GM12878 (cell line): Measurements from ENCODE around the gene ZNF655. TPM values are rescaled to one million over a fixed set of nuclear protein-coding genes. Genes with fewer than 3 reads are reported as not detected.

Source experiments
- CEBPB ChIP-seq, 2 experiments: fragments of 150-350 bp in 1 of 2; IDR thresholded peaks; 2 replicates each; pipeline ENCODE4 v1.6.1; 2012 to 2014; ENCODE audit warnings: low read depth in 2 of 2, low read length in 2 of 2, borderline replicate concordance in 1 of 2, inconsistent platforms in 1 of 2
- EZH2 ChIP-seq: IDR thresholded peaks from 2 replicates; pipeline ENCODE4 v1.6.1; 2012; ENCODE audit warnings: low read depth, mild to moderate bottlenecking, control low read depth, inconsistent platforms, low read length, borderline replicate concordance; ENCODE audit not compliant: control insufficient read depth
- HCFC1 ChIP-seq: fragments of 150-350 bp; IDR thresholded peaks from 2 replicates; pipeline ENCODE4 v1.6.1; 2014; ENCODE audit warnings: low read length
- LARP7 ChIP-seq: fragments of 450-650 bp; IDR thresholded peaks from 2 replicates; pipeline ENCODE4 v1.6.1; 2017; ENCODE audit warnings: mild to moderate bottlenecking
- MEF2B ChIP-seq: fragments of 450-650 bp; IDR thresholded peaks from 2 replicates; pipeline ENCODE4 v1.6.1; 2018; ENCODE audit warnings: mild to moderate bottlenecking, moderate library complexity; ENCODE audit not compliant: partially characterized antibody, poor library complexity, severe bottlenecking
- NR2F1 ChIP-seq: fragments of 450-650 bp; conservative IDR thresholded peaks from 2 replicates; pipeline ENCODE4 v1.6.1; 2017; ENCODE audit warnings: mild to moderate bottlenecking
- PAX8 ChIP-seq: fragments of 450-650 bp; IDR thresholded peaks from 2 replicates; pipeline ENCODE4 v1.6.1; 2017; ENCODE audit warnings: mild to moderate bottlenecking, moderate library complexity
- POLR2A ChIP-seq: IDR thresholded peaks from 2 replicates; pipeline ENCODE4 v1.6.1; 2011; ENCODE audit warnings: low read depth, mild to moderate bottlenecking, low read length
- POLR2AphosphoS5 ChIP-seq: IDR thresholded peaks from 2 replicates; pipeline ENCODE4 v1.6.1; 2011; ENCODE audit warnings: mild to moderate bottlenecking, low read length, inconsistent platforms
- RCOR1 ChIP-seq: conservative IDR thresholded peaks from 2 replicates; pipeline ENCODE4 v1.6.1; 2012; ENCODE audit warnings: low read depth, low read length, improper control_type of control experiment
- RFX5 ChIP-seq: IDR thresholded peaks from 2 replicates; pipeline ENCODE4 v1.6.1; 2011; ENCODE audit warnings: low read depth, low read length, improper control_type of control experiment
- RUNX3 ChIP-seq: IDR thresholded peaks from 2 replicates; pipeline ENCODE4 v1.6.1; 2012; ENCODE audit warnings: low read length, inconsistent platforms
- SMAD1 ChIP-seq: fragments of 450-650 bp; IDR thresholded peaks from 2 replicates; pipeline ENCODE4 v1.6.1; 2018; ENCODE audit warnings: mild to moderate bottlenecking, low read depth; ENCODE audit not compliant: partially characterized antibody
- STAT1 ChIP-seq: fragments of 450-650 bp; conservative IDR thresholded peaks from 2 replicates; pipeline ENCODE4 v1.6.1; 2014; ENCODE audit warnings: antibody characterized with exemption, mild to moderate bottlenecking
- TARDBP ChIP-seq: IDR thresholded peaks from 2 replicates; pipeline ENCODE4 v1.6.1; 2016; ENCODE audit warnings: borderline replicate concordance
- TCF7 ChIP-seq: IDR thresholded peaks from 2 replicates; pipeline ENCODE4 v1.6.1; 2014; ENCODE audit warnings: antibody characterized with exemption, borderline replicate concordance
- USF1 ChIP-seq: IDR thresholded peaks from 2 replicates; pipeline ENCODE4 v1.6.1; 2011; ENCODE audit warnings: borderline replicate concordance, low read depth, mild to moderate bottlenecking, moderate library complexity, mixed read lengths, low read length; ENCODE audit not compliant: insufficient read depth; ENCODE audit errors: extremely low read length
- YY1 ChIP-seq: IDR thresholded peaks from 2 replicates; pipeline ENCODE4 v1.6.1; 2011; ENCODE audit warnings: low read depth, mild to moderate bottlenecking, low read length
- ZNF207 ChIP-seq: fragments of 450-650 bp; IDR thresholded peaks from 2 replicates; pipeline ENCODE4 v1.6.1; 2014; ENCODE audit warnings: antibody characterized with exemption, mild to moderate bottlenecking, borderline replicate concordance
- ZNF217 ChIP-seq: fragments of 450-650 bp; IDR thresholded peaks from 2 replicates; pipeline ENCODE4 v1.6.1; 2017; ENCODE audit warnings: antibody characterized with exemption, mild to moderate bottlenecking
- ZNF274 ChIP-seq: IDR thresholded peaks from one replicate; pipeline ENCODE4 v1.8.0; 2011; ENCODE audit not compliant: insufficient read length, insufficient read depth
- ZNF384 ChIP-seq: IDR thresholded peaks from 2 replicates; pipeline ENCODE4 v1.6.1; 2012; ENCODE audit warnings: low read depth, mild to moderate bottlenecking, low read length, improper control_type of control experiment, borderline replicate concordance
- ZZZ3 ChIP-seq: IDR thresholded peaks from 2 replicates; pipeline ENCODE4 v1.6.1; 2011; ENCODE audit warnings: low read depth; ENCODE audit not compliant: control insufficient read depth, insufficient read length
- polyA plus RNA-seq, 11 experiments: library from polyadenylated mRNA; depleted of rRNA in 4 of 11; unstranded in 6 of 11; stranded (reverse) in 5 of 11; fragments of >200 nt; fragmentation: Nextera tagmentation in 4 of 11; fragmentation: Illumina TruSeq in 1 of 11; extraction: Ambion mirVana in 4 of 11; extraction: Trizol in 1 of 11; gene quantifications; 1 replicate in 1 of 11; 2 replicates in 10 of 11; pipeline versions ENCODE4 v1.2.1 to v1.2.3, GENCODE V29; 2011 to 2016; ENCODE audit warnings: inconsistent platforms in 2 of 11, missing spikeins in 2 of 11, low read depth in 1 of 11
- total RNA-seq, 4 experiments: library from RNA; depleted of rRNA in 3 of 4; stranded (reverse); fragments of >200 nt in 3 of 4; fragmentation: Illumina TruSeq in 1 of 4; extraction: Trizol in 1 of 4; gene quantifications; 2 replicates each; pipeline versions ENCODE4 v1.2.1 to v1.2.3, GENCODE V29; 2013 to 2021
- TF ChIP-seq, protein P1 (sequence below): IDR thresholded peaks from 2 replicates; pipeline ENCODE4 v1.6.1; 2012; ENCODE audit warnings: low read depth, low read length, improper control_type of control experiment
- TF ChIP-seq, protein P2 (sequence below): fragments of 150-350 bp; IDR thresholded peaks from 2 replicates; pipeline ENCODE4 v1.6.1; 2016; ENCODE audit warnings: low read depth, low read length
- TF ChIP-seq, protein P3 (sequence below): IDR thresholded peaks from 2 replicates; pipeline ENCODE4 v1.6.1; 2011; ENCODE audit warnings: mild to moderate bottlenecking, low read depth, low read length, moderate library complexity; ENCODE audit not compliant: insufficient replicate concordance

ZNF655 gene
- total and polyA plus RNA-seq, 10 of the 15 experiments (the other 5 are each of a cell fraction or from before 2014, with no cell fraction given) = 14.5 to 107 (median 52.8) TPM

DNA sequence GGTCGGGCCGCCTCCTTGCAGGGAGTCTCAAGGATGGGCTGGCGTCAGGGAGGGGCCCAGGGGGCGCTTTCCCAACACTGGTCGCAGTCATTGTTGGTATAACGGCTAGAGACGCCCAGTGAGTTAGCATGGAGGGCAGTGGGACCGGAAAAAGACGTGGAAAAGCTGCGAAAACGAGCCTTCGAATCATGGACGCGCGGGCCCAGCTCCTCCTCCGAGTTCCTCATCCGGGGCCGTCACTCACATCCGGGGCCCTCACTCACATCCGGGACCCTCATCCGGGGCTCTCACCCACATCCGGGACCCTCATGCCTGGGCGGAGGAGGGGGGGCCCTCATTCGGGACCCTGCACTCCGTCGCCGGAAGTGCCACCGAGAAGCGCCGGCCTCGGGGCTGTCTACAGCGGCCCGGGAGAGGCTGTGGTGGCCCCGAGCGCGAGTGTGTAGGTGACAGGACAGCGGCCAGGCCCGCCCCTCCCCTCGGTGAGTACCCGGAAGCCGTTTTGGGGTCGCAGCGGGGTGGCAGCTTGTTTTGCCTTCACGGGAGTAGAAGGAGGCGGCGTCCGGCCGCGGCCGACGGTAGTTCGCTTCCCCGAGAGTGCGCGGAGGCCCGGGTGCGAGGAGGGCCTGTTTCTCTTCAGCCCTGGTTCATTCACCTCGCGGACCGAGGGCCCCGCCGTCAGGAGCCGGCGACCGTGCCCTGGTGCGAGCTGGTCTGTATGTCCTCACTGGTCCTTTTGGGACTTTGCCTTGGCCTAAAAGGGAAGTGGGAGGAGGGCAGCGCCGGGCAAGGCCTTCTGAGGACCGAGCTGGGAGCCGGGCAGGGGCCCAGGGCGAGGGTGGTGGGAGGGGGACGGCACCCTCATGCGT lies at the start of gene ZNF655 (continued):
- TF ChIP-seq MEF2B (peak; percentile 58), TCF7 (no peak), ZNF217 (no peak), HCFC1 (peak; percentile 57), TARDBP (0 out of 2 replicates have a peak, but pooled peaks have one; percentile 62), ZNF207 (0 out of 2 replicates have a peak, but pooled peaks have one; percentile 63), STAT1 (0 out of 2 replicates have a peak, but pooled peaks have one; percentile 36), NR2F1 (peak; percentile 69; the same call in 1 of the 2 replicates), ZNF384 (no peak), YY1 (peak; percentile 77), USF1 (no peak), ZZZ3 (no peak), PAX8 (no peak), ZNF274 (no peak), EZH2 (no peak), RUNX3 (no peak; the same call in 1 of the 2 replicates), CEBPB (IDR thresholded peaks at IDR 0.05; ENCODE audit: borderline replicate concordance in 1 of 2, low read depth in 2 of 2, low read length in 2 of 2) (no peak), SMAD1 (peak; percentile 35), LARP7 (peak; percentile 29; the same call in 1 of the 2 replicates), POLR2AphosphoS5 (peak; percentile 95), RCOR1 (peak; percentile 75; the same call in 1 of the 2 replicates), POLR2A (peak; percentile 96), RFX5 (no peak)
- TF ChIP-seq, protein P1, sequence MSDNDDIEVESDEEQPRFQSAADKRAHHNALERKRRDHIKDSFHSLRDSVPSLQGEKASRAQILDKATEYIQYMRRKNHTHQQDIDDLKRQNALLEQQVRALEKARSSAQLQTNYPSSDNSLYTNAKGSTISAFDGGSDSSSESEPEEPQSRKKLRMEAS = peak; percentile 54; the same call in 1 of the 2 replicates
- TF ChIP-seq, protein P2, sequence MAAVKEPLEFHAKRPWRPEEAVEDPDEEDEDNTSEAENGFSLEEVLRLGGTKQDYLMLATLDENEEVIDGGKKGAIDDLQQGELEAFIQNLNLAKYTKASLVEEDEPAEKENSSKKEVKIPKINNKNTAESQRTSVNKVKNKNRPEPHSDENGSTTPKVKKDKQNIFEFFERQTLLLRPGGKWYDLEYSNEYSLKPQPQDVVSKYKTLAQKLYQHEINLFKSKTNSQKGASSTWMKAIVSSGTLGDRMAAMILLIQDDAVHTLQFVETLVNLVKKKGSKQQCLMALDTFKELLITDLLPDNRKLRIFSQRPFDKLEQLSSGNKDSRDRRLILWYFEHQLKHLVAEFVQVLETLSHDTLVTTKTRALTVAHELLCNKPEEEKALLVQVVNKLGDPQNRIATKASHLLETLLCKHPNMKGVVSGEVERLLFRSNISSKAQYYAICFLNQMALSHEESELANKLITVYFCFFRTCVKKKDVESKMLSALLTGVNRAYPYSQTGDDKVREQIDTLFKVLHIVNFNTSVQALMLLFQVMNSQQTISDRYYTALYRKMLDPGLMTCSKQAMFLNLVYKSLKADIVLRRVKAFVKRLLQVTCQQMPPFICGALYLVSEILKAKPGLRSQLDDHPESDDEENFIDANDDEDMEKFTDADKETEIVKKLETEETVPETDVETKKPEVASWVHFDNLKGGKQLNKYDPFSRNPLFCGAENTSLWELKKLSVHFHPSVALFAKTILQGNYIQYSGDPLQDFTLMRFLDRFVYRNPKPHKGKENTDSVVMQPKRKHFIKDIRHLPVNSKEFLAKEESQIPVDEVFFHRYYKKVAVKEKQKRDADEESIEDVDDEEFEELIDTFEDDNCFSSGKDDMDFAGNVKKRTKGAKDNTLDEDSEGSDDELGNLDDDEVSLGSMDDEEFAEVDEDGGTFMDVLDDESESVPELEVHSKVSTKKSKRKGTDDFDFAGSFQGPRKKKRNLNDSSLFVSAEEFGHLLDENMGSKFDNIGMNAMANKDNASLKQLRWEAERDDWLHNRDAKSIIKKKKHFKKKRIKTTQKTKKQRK = no peak
- TF ChIP-seq, protein P3, sequence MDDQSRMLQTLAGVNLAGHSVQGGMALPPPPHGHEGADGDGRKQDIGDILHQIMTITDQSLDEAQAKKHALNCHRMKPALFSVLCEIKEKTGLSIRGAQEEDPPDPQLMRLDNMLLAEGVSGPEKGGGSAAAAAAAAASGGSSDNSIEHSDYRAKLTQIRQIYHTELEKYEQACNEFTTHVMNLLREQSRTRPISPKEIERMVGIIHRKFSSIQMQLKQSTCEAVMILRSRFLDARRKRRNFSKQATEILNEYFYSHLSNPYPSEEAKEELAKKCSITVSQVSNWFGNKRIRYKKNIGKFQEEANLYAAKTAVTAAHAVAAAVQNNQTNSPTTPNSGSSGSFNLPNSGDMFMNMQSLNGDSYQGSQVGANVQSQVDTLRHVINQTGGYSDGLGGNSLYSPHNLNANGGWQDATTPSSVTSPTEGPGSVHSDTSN = peak; percentile 85
